ENCODE results near the gene TAS2R3.

TAS2R3 gene

DNA sequence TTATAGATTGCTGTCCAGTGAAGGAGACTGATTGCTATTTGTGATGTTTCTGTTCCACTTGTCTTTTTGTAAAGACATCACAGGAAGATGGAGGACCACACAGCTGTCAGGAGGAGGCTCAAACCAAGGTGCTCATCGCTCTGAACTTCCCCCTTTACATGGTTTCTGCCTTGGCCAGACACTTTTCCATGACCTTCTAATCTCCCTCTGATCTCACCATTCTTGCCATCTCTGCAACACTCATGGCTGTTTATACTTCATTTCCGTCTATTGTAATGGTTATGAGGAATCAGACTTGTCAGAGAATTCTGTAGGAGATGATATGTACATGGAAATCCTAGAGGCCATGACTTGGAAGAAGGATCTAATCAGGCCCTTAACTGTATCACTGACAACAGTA lies 24.4 kb downstream of the TAS2R3 start:
- no peak for DNase-seq

DNA sequence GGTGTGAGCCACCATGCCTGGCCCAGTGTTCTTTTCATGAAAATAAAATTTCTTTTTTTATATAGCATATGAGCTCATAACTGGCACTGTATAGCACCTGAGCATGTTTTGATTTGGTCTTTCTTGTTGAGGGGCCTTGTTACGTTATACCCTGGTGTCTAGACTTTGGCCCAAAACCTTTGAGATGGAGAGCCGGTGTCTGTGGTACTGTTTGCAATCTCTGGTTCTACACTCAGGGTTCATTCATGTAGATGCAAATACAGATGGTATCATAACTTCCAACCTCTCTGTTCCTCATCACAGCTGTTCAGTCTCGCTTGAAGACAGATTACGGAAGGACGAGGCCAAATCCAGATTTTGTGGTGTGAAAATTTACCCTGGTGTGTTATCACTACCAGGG lies 26.0 kb downstream of the TAS2R3 start, which contains the start of gene TAS2R5:
TSS of gene TAS2R5 (plus strand) at position 301 of the 400 bp plus-strand sequence. CDS start 145 bp downstream, outside the sequence.
- DNase-seq: no peak

DNA sequence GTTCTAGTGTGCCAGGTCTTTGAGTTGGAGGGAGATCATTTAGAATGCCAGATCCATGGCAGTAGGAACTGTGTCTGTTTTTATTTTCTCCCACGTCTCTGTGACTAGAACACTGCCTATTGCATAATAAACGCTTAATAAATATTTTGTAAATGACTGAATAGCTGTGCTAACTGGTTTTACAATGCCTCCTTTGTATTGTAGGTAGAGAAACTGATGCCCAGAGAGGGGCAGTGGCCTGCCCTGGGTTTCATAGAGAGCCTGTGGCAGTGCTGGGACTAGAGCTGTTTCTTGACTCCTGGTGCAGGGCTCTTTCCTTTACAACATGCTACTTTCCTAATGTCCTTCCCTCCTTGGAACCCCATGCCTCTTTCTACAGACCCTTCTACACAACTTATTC lies 28.6 kb downstream of the TAS2R3 start:
- DNase-seq: no peak

All from CD4-positive, alpha-beta T cell treated with Interleukin-6 for 4 hours (primary cell).